Upper lobe of left lung (tissue), 6 donors: Measurements from ENCODE around the gene RASA3. TPM values are rescaled to one million over a fixed set of nuclear protein-coding genes. Genes with fewer than 3 reads are reported as not detected.

ENCODE experiments used
- ATAC-seq, 2 donors: fragments of 200-7000 bp; cut with Tn5 transposase; one replicate each; pipeline ENCODE4 v1.9.1; 2022; ENCODE audit warnings: mild to moderate bottlenecking in 2 of 2, moderate library complexity in 2 of 2; ENCODE audit not compliant: low FRiP score in 2 of 2
- DNase-seq, 2 donors: peaks; one replicate each; pipeline ENCODE4 v3.0.0-alpha.2; 2019 to 2020
- H3K27ac ChIP-seq, 4 donors: fragments of 200-600 bp; sonication (generic); one replicate each; pipeline ENCODE4 v1.5.1; 2016 to 2019
- H3K27me3 ChIP-seq, 4 donors: fragments of 200-600 bp; sonication (generic); one replicate each; pipeline ENCODE4 v1.5.1; 2017 to 2019
- H3K36me3 ChIP-seq, 4 donors: fragments of 200-600 bp; sonication (generic); one replicate each; pipeline ENCODE4 v1.5.1; 2016 to 2019
- H3K4me1 ChIP-seq, 4 donors: fragments of 200-600 bp; sonication (generic); one replicate each; pipeline ENCODE4 v1.5.1; 2018 to 2019
- H3K4me3 ChIP-seq, 4 donors: fragments of 200-600 bp; sonication (generic); one replicate each; pipeline ENCODE4 v1.5.1; 2017 to 2019; ENCODE audit warnings: mild to moderate bottlenecking in 2 of 4, moderate library complexity in 1 of 4
- H3K9me3 ChIP-seq, 4 donors: fragments of 200-600 bp; sonication (generic); one replicate each; pipeline ENCODE4 v1.5.1; 2018 to 2019
- CTCF ChIP-seq, 6 experiments: fragments of 450-650 bp in 4 of 6; fragments of 200-600 bp in 2 of 6; sonication (generic) in 2 of 6; IDR thresholded peaks; one replicate each; pipeline ENCODE4 v1.5.1; 2016 to 2019; ENCODE audit warnings: antibody characterized with exemption in 6 of 6
- EP300 ChIP-seq, 4 donors: sonication (generic); formaldehyde crosslinking; IDR thresholded peaks; one replicate each; pipeline ENCODE4 v1.5.1; 2017; ENCODE audit warnings: antibody characterized with exemption in 4 of 4, control low read depth in 2 of 4
- POLR2A ChIP-seq, 4 donors: fragments of 450-650 bp; IDR thresholded peaks; one replicate each; pipeline ENCODE4 v1.5.1; 2016 to 2017; ENCODE audit warnings: antibody characterized with exemption in 4 of 4, mild to moderate bottlenecking in 2 of 4
- POLR2AphosphoS5 ChIP-seq, 2 donors: sonication (generic); formaldehyde crosslinking; IDR thresholded peaks; one replicate each; pipeline ENCODE4 v1.5.1; 2017; ENCODE audit warnings: antibody characterized with exemption in 2 of 2
- WGBS, 2 donors: methylation state at CpG; one replicate each; pipeline ENCODE4 v1.1.5; 2017 to 2018; 5-methylcytosine and 5-hydroxymethylcytosine counted together
- total RNA-seq, 6 donors: library from RNA; depleted of rRNA in 4 of 6; stranded (reverse); fragments of >200 nt in 4 of 6; gene quantifications; one replicate each; pipeline versions ENCODE4 v1.1.0 to v1.2.1, GENCODE V29; 2016 to 2021
- donor health status: DM: no; HTN: no; CAD: no; lungs with moderate emphysema.
- donor health status: DM: no; HTN: yes; CAD: no; lungs with severe emphysema.

Gene RASA3
- total RNA-seq, 6 donors from 2014 or later = 11.4 to 52.4 (median 18.4) TPM

GRCh38 chr13:114027046-114027715 is 105.2 kb downstream of the RASA3 start:
- no peak for ATAC-seq

GRCh38 chr13:114026481-114026880 is 105.9 kb downstream of the RASA3 start:
- no peaks in the 10 kb centered on the region for H3K27me3 ChIP-seq
- peaks cover 11 to 27% (median 14%) of the 10 kb centered on the region in 4 donors for H3K4me1 ChIP-seq
- H3K27ac ChIP-seq = peak overlapping the region in 3 of 4 donors; percentile 17 to 67 (median 19)
- TF ChIP-seq POLR2AphosphoS5 (IDR thresholded peaks at IDR 0.05) (no peak), EP300 (IDR thresholded peaks at IDR 0.05) (no peak), CTCF (IDR thresholded peaks at IDR 0.05) (no peak), POLR2A (IDR thresholded peaks at IDR 0.05) (no peak)
- ATAC-seq = no peak
- WGBS, 2 donors = 91 to 98% methylated on average over 7 to 8 of the region's 11 CpGs
- peaks cover 0 to 31% (median 25%) of the 10 kb centered on the region in 4 donors for H3K36me3 ChIP-seq
- peak in 1 of 2 donors; percentile 32 for DNase-seq
- no peaks in the 10 kb centered on the region for H3K9me3 ChIP-seq
- H3K4me3 ChIP-seq = no peak overlapping the region

More at GRCh38 chr13:114027046-114027715, 105.2 kb downstream of the RASA3 start:
- no peaks in the 10 kb centered on the region for H3K27me3 ChIP-seq
- peak overlapping the region in 3 of 4 donors; percentile 17 to 67 (median 57) for H3K27ac ChIP-seq
- DNase-seq = peak in 1 of 2 donors; percentile 88
- peaks cover 0 to 24% (median 19%) of the 10 kb centered on the region in 4 donors for H3K36me3 ChIP-seq
- 60 to 63% methylated on average over 21 of the region's 21 CpGs for WGBS, 2 donors
- TF ChIP-seq EP300 (IDR thresholded peaks at IDR 0.05) (no peak), POLR2AphosphoS5 (IDR thresholded peaks at IDR 0.05) (no peak), CTCF (IDR thresholded peaks at IDR 0.05) (no peak), POLR2A (IDR thresholded peaks at IDR 0.05) (no peak)
- no peaks in the 10 kb centered on the region for H3K9me3 ChIP-seq
- H3K4me3 ChIP-seq = no peak overlapping the region
- peaks cover 14 to 30% (median 19%) of the 10 kb centered on the region in 4 donors for H3K4me1 ChIP-seq

- no peaks in the 10 kb centered on the region for H3K27me3 ChIP-seq
- H3K36me3 ChIP-seq = peaks cover 0 to 37% (median 29%) of the 10 kb centered on the region in 4 donors
- H3K9me3 ChIP-seq = no peaks in the 10 kb centered on the region
- H3K4me3 ChIP-seq = no peak overlapping the region
- ATAC-seq (peak in 1 of 2 donors; percentile 22), DNase-seq (peak in 1 of 2 donors; percentile 57)
- WGBS, 2 donors = 76 to 81% methylated on average over 24 to 25 of the region's 25 CpGs
- H3K4me1 ChIP-seq = peaks cover 9 to 22% (median 14%) of the 10 kb centered on the region in 4 donors
- H3K27ac ChIP-seq = peak overlapping the region in 3 of 4 donors; percentile 17 to 67 (median 19)
- TF ChIP-seq POLR2A (IDR thresholded peaks at IDR 0.05) (no peak), POLR2AphosphoS5 (IDR thresholded peaks at IDR 0.05) (no peak), EP300 (IDR thresholded peaks at IDR 0.05) (no peak), CTCF (IDR thresholded peaks at IDR 0.05) (no peak)
Observed at GRCh38 chr13:114025714-114026431, 106.5 kb downstream of the RASA3 start.

- ATAC-seq (no peak), DNase-seq (peak in 1 of 2 donors; percentile 28)
- H3K36me3 ChIP-seq = peaks cover 0 to 43% (median 34%) of the 10 kb centered on the region in 4 donors
- H3K27me3 ChIP-seq = no peaks in the 10 kb centered on the region
- H3K27ac ChIP-seq = peak overlapping the region in 2 of 4 donors; percentile 27 to 67
- H3K9me3 ChIP-seq = no peaks in the 10 kb centered on the region
- WGBS, 2 donors = 82 to 90% methylated on average over 4 of the region's 4 CpGs
- TF ChIP-seq CTCF (IDR thresholded peaks at IDR 0.05) (no peak), POLR2A (IDR thresholded peaks at IDR 0.05) (no peak), EP300 (IDR thresholded peaks at IDR 0.05) (no peak), POLR2AphosphoS5 (IDR thresholded peaks at IDR 0.05) (no peak)
- H3K4me1 ChIP-seq = peaks cover 9 to 22% (median 14%) of the 10 kb centered on the region in 4 donors
- H3K4me3 ChIP-seq = no peak overlapping the region
Observed at GRCh38 chr13:114025405-114025713, 107.1 kb downstream of the RASA3 start.
